ENCODE data around the gene FAM98A. TPM values are rescaled to one million over a fixed set of nuclear protein-coding genes. Genes with fewer than 3 reads are reported as not detected.

The FAM98A gene
- total RNA-seq, 1 donor from 2014 or later = 130 TPM

- DNase-seq (ENCODE audit: low read depth) = no peak
Observed at GRCh38 chr2:33597026-33597425, 2.1 kb downstream of the FAM98A start.

DNA sequence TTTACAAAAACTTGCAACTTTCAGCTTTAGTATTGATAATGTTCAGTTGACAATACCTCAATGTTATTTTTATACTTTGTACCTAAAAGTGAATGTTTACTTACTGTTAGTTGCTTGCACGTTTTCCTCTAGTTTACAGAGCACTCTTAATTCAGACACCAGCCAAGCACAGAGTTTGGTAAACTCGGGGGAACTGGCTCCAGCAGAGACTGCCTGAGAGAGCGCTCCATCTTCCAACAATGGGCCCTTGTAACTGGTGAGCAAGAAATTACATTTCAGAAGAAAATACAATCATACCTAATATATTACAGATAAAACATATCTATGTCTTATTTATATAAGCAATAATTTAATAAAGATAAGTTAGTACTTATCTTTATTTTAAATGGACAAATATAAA lies 3.7 kb downstream of the FAM98A start:
- no peak for DNase-seq (ENCODE audit: low read depth)

GRCh38 chr2:33589444-33589843 lies 9.7 kb downstream of the FAM98A start:
- no peak for DNase-seq (ENCODE audit: low read depth)

- DNase-seq (ENCODE audit: low read depth) = no peak
Observed at GRCh38 chr2:33588232-33588631, 10.9 kb downstream of the FAM98A start.

GRCh38 chr2:33586766-33587165 lies 12.3 kb downstream of the FAM98A start:
- DNase-seq (ENCODE audit: low read depth) = no peak

DNA sequence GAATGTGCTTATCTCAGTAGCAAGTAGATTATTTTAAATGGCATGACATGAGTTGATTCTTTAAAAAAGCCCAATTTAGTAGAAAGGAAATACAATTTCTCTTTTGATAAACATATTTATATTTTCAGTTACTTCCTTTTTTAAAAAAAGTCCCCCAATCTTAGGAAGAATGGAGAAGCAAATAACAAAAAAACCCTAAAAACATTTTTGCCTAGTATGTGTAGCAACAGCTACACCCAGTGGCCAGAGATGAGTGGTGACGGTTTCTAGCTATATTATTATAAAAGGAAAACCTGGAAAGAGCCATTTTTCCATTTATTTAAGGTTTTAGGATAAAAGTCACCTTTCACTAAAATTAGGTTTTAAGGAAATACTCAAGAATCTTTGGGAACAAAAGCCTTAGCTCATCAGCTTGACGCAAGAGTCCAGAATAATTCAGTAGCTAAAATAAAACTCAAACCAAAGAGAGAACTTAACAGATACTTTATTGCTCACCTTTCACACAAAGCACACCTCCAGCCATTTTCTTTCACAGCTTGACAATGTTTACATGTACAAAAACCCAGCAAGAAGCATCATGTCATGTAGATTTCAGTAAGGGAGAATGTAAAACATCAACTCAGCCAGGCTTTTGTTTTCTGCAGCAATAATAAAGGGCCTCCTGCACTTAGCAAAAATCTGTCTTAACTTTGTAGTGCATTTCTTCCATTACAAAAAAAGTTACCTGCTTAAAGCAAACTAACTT lies 15.7 kb downstream of the FAM98A start:
- DNase-seq (ENCODE audit: low read depth) = peak; percentile 19

- no peak for DNase-seq (ENCODE audit: low read depth)
Observed at GRCh38 chr2:33581872-33582271, 17.2 kb downstream of the FAM98A start.

GRCh38 chr2:33579227-33579626 lies 19.9 kb downstream of the FAM98A start:
- no peak for DNase-seq (ENCODE audit: low read depth)

- DNase-seq (ENCODE audit: low read depth) = peak; percentile 18
Observed at GRCh38 chr2:33577668-33578067, 21.4 kb downstream of the FAM98A start.

DNA sequence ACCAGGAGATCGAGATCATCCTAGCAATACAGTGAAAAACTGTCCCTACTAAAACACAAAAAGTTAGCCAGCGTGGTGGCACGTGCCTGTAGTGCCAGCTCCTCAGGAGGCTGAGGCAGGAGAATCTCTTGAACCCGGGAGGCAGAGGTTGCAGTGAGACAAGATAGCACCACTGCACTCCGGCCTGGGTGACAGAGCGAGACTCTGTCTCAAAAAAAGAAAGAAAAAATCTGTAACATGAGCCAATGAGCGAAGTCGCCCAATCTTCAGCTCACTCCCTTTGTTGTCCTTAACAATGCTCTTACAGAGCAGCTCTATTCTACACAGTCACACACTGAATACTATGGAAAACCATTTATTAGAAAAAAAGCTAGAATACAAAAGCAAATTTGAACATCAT lies 22.0 kb downstream of the FAM98A start:
- no peak for DNase-seq (ENCODE audit: low read depth)

- no peak for DNase-seq (ENCODE audit: low read depth)
Observed at GRCh38 chr2:33573657-33574056, 25.4 kb downstream of the FAM98A start.

DNA sequence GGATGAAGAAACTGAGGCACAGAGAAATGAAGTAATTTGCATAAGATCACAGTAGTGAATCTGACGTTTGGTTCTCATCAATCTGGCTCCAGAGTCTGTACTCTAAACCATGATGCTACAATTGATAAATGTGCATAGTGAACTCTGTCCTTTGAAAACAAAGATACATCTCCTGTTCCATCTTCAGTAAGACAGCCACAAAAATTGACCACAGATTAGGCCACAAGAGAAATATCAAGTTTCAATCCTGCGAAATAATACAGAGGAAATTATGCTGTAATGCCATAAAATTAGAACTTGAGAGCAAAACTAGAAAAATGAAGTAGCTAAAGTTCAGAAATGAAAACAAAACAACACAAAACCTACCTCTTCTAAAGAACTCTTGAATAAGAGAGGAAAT lies 28.4 kb downstream of the FAM98A start:
- no peak for DNase-seq (ENCODE audit: low read depth)

- DNase-seq (ENCODE audit: low read depth) = no peak
Observed at GRCh38 chr2:33561872-33562271, 37.2 kb downstream of the FAM98A start.

DNA sequence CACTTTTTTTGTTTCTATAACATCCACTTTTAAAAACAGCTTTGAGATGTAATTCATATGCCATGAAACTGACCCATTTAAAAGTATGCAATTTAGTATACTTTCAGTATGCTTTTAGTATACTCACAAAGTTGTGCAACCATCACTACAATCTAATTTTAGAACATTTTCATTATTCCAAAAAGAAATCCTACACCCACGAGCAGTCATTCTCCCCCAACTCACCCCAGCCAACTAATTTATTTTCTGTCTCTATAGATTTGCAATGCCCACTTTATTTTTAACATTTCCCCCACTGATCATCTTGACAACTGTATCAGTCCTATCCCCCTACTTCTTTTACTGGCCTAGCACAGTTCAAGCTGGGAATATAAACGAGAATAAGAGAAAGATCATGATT lies 39.1 kb downstream of the FAM98A start:
- DNase-seq (ENCODE audit: low read depth) = no peak

GRCh38 chr2:33559328-33559727 lies 39.8 kb downstream of the FAM98A start:
- no peak for DNase-seq (ENCODE audit: low read depth)

DNA sequence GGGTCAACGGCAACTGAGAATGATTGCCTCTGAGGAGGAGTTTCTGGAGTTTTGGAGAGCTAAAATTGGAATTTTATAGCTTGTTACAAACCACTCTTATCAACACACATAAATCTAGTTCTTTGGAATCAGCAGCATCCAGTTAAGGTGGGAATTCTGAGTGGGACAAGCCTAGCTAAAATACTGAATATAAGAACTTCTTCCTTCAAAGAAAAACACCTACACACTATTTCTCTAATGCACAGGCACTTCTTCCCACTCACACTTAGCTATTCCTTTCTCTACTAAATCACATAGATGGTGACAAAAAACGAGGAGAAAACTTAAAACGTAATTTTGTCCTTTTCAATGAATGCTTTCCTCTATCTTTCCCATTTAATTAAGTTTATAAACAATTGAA lies 43.4 kb downstream of the FAM98A start:
- DNase-seq (ENCODE audit: low read depth) = no peak

DNA sequence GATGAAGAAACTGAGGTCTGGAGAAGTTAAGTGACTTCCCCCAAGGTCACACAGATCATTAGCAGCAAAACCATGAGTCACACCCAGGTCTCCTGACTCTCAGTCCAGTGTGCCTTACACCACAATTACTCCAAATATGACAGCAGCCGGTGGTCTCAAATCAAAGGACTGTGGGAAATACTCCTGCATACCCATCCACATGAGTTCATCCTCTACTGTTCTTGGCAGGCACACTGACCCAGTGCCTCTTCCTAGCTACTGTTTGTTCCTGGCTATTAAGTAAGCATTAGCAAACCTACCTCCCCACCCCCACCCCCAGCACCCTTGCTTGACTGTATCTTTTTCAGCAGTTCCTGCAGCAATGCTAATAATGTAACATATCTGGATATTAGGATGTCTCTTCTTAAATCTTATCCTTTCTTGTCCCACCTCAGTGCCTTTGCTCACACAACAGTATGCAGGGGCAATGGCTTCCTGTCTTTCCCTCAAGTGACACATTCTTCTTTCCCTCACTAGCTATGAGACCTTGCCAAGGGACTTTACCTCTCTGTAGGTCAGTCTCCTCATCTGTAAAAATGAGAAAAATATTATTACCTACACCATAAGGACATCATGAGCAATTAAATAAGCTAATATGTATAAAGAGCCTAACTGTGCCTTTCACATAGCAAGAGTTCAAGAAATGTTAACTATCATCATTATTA lies 46.2 kb downstream of the FAM98A start:
- peak; percentile 52 for DNase-seq (ENCODE audit: low read depth)

DNA sequence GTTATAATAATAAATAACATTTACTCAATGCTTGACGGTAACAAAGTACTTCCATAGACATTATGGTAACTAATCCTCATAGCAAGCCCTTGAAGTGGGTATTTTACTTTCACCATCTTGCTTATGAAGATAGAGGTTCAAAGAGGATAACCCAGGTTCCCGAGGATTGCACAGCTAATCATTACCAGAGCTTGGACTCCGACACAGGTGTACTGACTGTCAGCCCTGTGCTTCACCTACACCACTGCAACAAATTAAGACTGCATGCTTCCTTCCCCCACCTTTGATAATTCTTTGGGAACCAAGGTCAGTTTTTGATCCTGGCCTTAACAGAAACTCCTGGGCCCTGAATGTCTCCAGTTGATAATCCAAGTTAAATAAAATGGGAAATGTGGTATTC lies 48.9 kb downstream of the FAM98A start:
- DNase-seq (ENCODE audit: low read depth) = no peak

- no peak for DNase-seq (ENCODE audit: low read depth)
Observed at GRCh38 chr2:33541243-33541642, 57.9 kb downstream of the FAM98A start.

DNA sequence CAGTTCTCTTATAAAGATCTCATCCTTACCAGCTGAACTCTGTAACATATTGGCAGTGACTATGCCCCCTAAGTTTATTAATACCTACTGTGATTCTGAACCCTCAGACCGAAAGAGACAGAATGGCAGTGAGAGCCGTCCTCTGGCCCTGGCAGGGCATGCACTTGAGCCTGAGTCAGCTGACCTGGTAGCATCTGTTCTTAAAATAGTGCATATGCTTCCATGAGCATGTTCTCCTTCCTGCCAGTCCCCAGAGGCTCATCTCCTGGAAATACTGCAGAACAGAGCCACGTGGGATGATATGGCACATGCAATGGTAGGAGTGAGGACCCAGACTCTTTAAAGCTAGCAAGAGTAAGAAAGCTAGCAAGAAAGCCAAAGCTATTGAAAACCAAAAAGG lies 63.7 kb downstream of the FAM98A start:
- DNase-seq (ENCODE audit: low read depth) = no peak

Data from renal cortical epithelial cell (primary cell).